GM10266 (cell line): Measurements from ENCODE around the gene CCDC32.
A peak's percentile ranks its signal among the peaks of the same experiment; 100 is the strongest.

Experiments used
- DNase-seq: peaks from one replicate; pipeline ENCODE4 v3.0.0; 2012; ENCODE audit errors: extremely low spot score
- TF ChIP-seq, protein P1 (sequence below): IDR thresholded peaks from 2 replicates; pipeline ENCODE4 v1.5.1; 2012; ENCODE audit warnings: mild to moderate bottlenecking, low read depth; ENCODE audit not compliant: control insufficient read depth, insufficient read depth; ENCODE audit errors: missing control alignments

The CCDC32 gene

DNA sequence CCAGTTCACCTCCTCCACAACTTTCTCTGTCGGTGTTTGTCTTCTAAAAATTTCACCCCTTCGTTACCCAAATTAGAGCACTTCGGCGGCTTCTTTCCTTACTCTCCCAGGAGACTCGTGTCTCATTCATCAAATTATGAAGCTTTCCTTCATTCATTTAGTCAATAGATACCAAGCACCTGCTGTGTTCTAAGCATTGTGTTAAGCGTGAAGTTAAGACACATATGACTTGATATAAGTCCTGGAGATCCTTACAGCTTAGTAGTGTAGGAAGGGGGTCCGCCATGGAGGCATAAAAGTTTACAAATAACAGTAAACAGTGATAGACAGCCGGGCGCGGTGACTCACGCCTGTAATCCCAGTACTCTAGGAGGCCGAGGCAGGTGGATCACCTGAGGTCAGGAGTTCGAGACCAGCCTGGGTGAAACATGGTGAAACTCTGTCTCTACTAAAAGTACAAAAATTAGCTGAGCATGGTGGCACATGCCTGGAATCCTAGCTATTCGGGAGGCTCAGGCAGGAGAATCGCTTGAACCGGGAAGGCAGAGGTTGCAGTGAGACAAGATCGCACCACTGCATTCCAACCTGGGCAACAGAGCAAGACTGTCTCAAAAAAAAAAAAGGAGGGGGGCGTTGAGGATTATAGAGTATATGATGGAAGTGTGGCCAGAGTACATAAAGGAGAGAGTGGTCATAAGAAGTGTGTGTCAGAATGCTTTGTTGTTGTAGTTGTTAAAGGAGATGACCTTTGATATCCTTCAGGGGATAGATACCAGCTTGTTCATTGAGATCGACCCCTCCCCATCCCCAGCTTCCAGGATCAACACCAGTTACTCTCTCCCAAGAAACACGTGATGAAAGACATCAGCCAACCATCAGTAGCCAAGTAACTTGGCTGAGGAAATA lies 744 bp upstream of the CCDC32 start:
- DNase-seq = no peak
- TF ChIP-seq, protein P1, sequence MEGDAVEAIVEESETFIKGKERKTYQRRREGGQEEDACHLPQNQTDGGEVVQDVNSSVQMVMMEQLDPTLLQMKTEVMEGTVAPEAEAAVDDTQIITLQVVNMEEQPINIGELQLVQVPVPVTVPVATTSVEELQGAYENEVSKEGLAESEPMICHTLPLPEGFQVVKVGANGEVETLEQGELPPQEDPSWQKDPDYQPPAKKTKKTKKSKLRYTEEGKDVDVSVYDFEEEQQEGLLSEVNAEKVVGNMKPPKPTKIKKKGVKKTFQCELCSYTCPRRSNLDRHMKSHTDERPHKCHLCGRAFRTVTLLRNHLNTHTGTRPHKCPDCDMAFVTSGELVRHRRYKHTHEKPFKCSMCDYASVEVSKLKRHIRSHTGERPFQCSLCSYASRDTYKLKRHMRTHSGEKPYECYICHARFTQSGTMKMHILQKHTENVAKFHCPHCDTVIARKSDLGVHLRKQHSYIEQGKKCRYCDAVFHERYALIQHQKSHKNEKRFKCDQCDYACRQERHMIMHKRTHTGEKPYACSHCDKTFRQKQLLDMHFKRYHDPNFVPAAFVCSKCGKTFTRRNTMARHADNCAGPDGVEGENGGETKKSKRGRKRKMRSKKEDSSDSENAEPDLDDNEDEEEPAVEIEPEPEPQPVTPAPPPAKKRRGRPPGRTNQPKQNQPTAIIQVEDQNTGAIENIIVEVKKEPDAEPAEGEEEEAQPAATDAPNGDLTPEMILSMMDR = no peak

DNA sequence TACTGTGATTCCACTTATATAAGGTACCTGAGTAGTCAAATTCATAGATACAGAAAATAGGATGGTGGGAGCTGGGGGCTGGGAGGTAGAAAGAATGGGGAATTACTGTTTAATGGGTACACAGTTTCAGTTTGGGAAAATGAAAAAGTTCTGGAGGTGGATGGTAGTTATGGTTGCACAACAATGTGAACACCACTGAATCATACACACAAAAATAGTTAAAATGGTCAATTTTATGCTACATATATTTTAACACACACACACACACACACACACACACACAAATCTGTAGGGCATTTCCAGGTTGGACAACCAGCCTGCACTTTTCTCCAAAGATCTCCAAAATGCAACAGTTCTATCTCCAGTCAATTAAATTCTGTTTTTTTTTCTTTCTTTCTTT lies 1.4 kb downstream of the CCDC32 start:
- no peak for DNase-seq
- TF ChIP-seq, protein P1 = no peak

DNA sequence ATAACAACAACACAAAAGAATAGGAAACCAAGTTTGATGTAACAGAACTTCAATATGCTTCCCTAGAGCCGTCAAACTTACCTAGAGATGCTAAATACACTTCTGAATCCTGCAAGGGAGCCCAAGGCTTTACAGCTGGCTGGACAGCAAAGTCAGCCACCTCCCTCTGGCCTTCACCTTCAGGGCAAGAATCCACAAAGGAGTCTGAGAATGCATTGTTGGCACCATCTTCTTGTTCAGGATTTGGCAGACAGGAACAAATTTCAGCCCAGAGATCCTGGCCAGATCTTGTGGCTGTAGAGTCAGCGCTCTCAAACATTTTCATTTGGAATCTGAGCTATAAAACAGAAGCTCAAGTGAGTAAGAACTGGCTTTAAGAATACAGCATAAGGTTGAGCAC lies 2.2 kb downstream of the CCDC32 start:
- DNase-seq = no peak
- TF ChIP-seq, protein P1 = no peak

DNA sequence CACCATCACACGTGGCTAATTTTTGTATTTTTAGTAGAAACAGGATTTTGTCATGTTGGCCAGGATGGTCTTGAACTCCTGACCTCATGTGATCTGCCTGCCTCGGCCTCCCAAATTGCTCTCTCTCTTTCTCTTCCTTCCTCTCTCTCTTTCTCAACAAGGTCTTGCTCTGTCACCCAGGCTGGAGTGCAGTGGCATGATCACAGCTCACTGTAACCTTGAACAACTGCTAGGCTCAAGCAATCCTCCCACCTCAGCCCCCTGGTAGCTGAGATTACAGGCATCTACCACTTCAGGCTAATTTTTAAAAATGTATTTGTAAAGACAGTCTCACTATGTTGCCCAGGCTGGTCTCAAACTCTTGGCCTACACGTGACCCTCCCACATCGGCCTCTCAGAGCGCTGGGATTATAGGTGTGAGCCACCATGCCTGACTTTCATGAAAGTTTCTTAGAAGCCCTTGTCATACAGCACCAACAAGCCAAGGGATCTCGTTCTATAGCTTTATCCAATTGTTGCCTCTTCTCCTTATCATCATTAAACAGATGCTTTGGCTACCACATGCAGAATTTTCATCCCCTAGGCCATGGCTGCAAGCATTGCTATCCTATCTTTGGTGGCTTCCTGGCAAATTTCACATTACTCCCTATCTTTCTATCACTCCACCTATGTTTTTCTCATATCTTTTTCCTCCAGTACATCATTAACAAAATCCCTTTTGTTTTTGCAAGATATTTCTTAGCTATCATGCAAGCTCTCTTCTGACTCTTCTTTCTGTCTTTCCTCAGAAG lies 5.7 kb downstream of the CCDC32 start:
- TF ChIP-seq, protein P1 = no peak
- no peak for DNase-seq

DNA sequence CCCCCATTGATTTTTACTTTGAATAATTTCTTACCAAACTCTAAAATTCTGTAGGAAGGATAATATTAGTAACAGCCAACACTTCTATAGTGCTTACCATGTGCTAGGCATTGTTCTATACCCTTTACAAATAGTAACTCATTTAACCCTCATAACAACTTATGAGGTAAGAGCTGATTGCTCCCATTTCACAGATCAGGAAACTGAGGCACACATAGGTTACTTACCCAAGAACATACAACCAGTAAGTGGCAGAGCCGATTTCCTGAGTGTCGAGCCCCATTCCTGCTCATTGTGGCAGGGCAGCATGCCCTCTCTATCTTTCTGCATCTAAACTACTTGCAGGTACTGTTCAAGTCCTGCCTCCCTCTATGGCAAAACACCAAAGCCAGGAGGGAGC lies 9.0 kb downstream of the CCDC32 start:
- no peak for DNase-seq
- TF ChIP-seq, protein P1 = no peak

DNA sequence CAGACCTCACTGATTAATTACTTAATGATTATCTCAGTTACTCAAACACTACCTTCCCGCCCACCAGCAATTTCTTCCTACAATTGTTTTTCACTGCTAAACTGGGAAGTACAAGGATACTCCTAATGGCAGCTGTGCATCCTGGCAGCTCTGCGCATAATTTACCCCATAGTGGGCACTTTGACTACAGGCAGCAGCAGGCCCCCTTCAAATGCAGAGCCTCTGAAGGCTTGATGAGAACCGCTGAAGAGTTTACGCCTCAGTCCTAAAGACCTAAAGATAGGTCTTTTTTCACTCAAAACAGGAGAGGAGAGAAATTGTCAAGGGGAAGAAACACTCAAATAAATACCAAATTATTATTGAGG lies 10.7 kb downstream of the CCDC32 start:
- TF ChIP-seq, protein P1 = no peak
- DNase-seq = no peak

DNA sequence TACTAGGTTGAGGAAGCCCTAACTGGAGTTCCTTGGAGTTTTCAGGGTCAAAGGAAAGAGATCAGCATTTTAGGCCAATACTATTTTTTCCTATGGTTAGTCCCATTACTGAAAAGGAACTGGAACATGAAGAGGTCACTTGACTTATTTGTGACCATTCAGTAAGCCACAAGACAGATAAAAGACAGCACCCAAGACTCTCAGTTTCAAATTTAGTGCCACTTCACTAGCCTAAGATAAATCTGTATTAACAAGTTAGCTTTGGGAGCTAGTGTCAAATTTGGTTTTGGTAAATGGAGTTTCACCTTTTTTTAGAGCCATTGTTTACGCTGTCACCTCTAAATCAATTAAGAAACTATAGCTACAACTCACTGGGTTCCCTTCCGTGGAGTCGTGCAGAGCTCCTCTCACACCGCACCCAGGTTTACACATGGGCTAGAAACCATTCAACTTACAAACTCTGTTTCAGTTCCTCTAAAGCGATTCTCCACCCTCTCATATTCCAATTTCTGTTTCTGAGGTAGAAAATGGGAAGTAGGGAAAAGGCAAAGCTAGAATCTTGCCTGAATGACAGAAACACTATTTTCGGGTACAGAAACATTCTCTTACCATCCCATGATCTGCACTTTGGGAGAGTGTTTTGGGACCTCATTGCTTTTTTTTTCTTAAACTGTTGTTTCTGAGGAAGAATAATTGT lies 14.4 kb downstream of the CCDC32 start:
- TF ChIP-seq, protein P1 = no peak

More for the DNA sequence above, 14.4 kb downstream of the CCDC32 start:
- peak; percentile 50 for DNase-seq
